Spleen (tissue), 7 donors: Measurements from ENCODE around the gene UCHL5.

Source experiments
- CTCF ChIP-seq, 11 experiments: fragments of 200-600 bp in 7 of 11; fragments of 450-650 bp in 4 of 11; sonication (generic) in 4 of 11; IDR thresholded peaks in 8 of 11; conservative IDR thresholded peaks in 3 of 11; 1 replicate in 7 of 11; 2 replicates in 4 of 11; pipeline versions ENCODE4 v1.4.0 to v1.8.0; 2016 to 2021; ENCODE audit warnings: antibody characterized with exemption in 11 of 11, inconsistent platforms in 4 of 11, mild to moderate bottlenecking in 1 of 11
- POLR2A ChIP-seq, 3 donors: fragments of 450-650 bp; IDR thresholded peaks; one replicate each; pipeline ENCODE4 v1.5.1; 2017; ENCODE audit warnings: antibody characterized with exemption in 3 of 3, mild to moderate bottlenecking in 1 of 3
- POLR2AphosphoS5 ChIP-seq, 3 donors: sonication (generic); formaldehyde crosslinking; IDR thresholded peaks; one replicate each; pipeline ENCODE4 v1.5.1; 2017; ENCODE audit warnings: antibody characterized with exemption in 3 of 3
- donor health status: DM: no; HTN: no; CAD: no; lungs with moderate emphysema.
- donor health status: DM: no; HTN: no; CAD: no.
- donor health status: DM: no; HTN: no; CAD: no.

GRCh38 chr1:192969091-192969490 lies 90.1 kb downstream of the UCHL5 start:
- TF ChIP-seq CTCF (IDR thresholded peaks at IDR 0.05 in 8 of 11, conservative IDR thresholded peaks at IDR 0.05 in 3 of 11) (no peak), POLR2AphosphoS5 (IDR thresholded peaks at IDR 0.05) (no peak), POLR2A (IDR thresholded peaks at IDR 0.05) (no peak)
